ENCODE results near the gene SORT1. TPM values are rescaled to one million over a fixed set of nuclear protein-coding genes. Genes with fewer than 3 reads are reported as not detected.

Gene SORT1
- total and polyA plus RNA-seq, 4 donors = 1.0 to 10.6 (median 3.4) TPM

GRCh38 chr1:109294481-109294880, 103.2 kb downstream of the SORT1 start:
- DNase-seq (ENCODE audit: low spot score) = no peak
- Histone ChIP-seq H3K27ac (ENCODE audit: low read depth in 1 of 2, low read length in 2 of 2) (no peak overlapping the region), H3K9me3 (ENCODE audit: control insufficient read depth in 4 of 4, low read length in 3 of 4) (no peaks in the 10 kb centered on the region), H3K27me3 (ENCODE audit: control insufficient read depth in 4 of 4, insufficient read depth in 4 of 4, low read length in 3 of 4) (no peaks in the 10 kb centered on the region), H3K4me3 (ENCODE audit: low read depth in 1 of 3, low read length in 3 of 3) (no peak overlapping the region), H3K9ac (ENCODE audit: low read depth in 1 of 2, low read length in 2 of 2) (no peak overlapping the region), H3K36me3 (ENCODE audit: control insufficient read depth in 4 of 4, insufficient read depth in 3 of 4, low read depth in 1 of 4, low read length in 3 of 4) (no peaks in the 10 kb centered on the region), H3K4me1 (ENCODE audit: control insufficient read depth in 4 of 4, insufficient read depth in 4 of 4, low read length in 3 of 4) (peaks cover 0 to 3% (median 0%) of the 10 kb centered on the region in 4 donors)
- TF ChIP-seq ZBTB33 (IDR thresholded peaks at IDR 0.05) = no peak
- TF ChIP-seq HNF4A (conservative IDR thresholded peaks at IDR 0.05) = no peak
- TF ChIP-seq RAD21 (IDR thresholded peaks at IDR 0.05) = no peak
- no peak for TF ChIP-seq REST (IDR thresholded peaks at IDR 0.05)
- 69% methylated on average over 4 of the region's 4 CpGs for WGBS

- DNase-seq (ENCODE audit: low spot score) = no peak
- no peak overlapping the region for H3K4me3 ChIP-seq (ENCODE audit: low read depth in 1 of 3, low read length in 3 of 3)
- TF ChIP-seq JUND (IDR thresholded peaks at IDR 0.05) = no peak
- TF ChIP-seq TAF1 (conservative IDR thresholded peaks at IDR 0.05) = no peak
- no peak for TF ChIP-seq GABPA (IDR thresholded peaks at IDR 0.05 in 1 of 2, conservative IDR thresholded peaks at IDR 0.05 in 1 of 2)
- no peak for TF ChIP-seq NR2F2 (IDR thresholded peaks at IDR 0.05)
- no peak for TF ChIP-seq SP1 (IDR thresholded peaks at IDR 0.05)
- TF ChIP-seq CTCF (IDR thresholded peaks at IDR 0.05; ENCODE audit: low read depth, low read length, missing input control) = no peak
- no peak for TF ChIP-seq ZBTB33 (IDR thresholded peaks at IDR 0.05)
- TF ChIP-seq MAX (IDR thresholded peaks at IDR 0.05) = no peak
- TF ChIP-seq REST (IDR thresholded peaks at IDR 0.05) = no peak
- TF ChIP-seq RAD21 (IDR thresholded peaks at IDR 0.05) = no peak
- no peaks in the 10 kb centered on the region for H3K27me3 ChIP-seq (ENCODE audit: control insufficient read depth in 4 of 4, insufficient read depth in 4 of 4, low read length in 3 of 4)
- no peak overlapping the region for H3K27ac ChIP-seq (ENCODE audit: low read depth in 1 of 2, low read length in 2 of 2)
- H3K36me3 ChIP-seq (ENCODE audit: control insufficient read depth in 4 of 4, insufficient read depth in 3 of 4, low read depth in 1 of 4, low read length in 3 of 4) = no peaks in the 10 kb centered on the region
- no peak overlapping the region for H3K9ac ChIP-seq (ENCODE audit: low read depth in 1 of 2, low read length in 2 of 2)
- WGBS = 78% methylated on average over 2 of the region's 2 CpGs
- H3K4me1 ChIP-seq (ENCODE audit: control insufficient read depth in 4 of 4, insufficient read depth in 4 of 4, low read length in 3 of 4) = no peaks in the 10 kb centered on the region
- no peaks in the 10 kb centered on the region for H3K9me3 ChIP-seq (ENCODE audit: control insufficient read depth in 4 of 4, low read length in 3 of 4)
These were observed 104.7 kb downstream of the SORT1 start for GRCh38 chr1:109293026-109293425.

Data from liver (tissue), 9 donors.